Sciatic nerve (tissue), 2 donors: Measurements from ENCODE around the gene LRRIQ3. TPM values are rescaled to one million over a fixed set of nuclear protein-coding genes. Genes with fewer than 3 reads are reported as not detected.
"Not testable (repeated sequence)": the region's sequence is repeated elsewhere in the genome, so short reads cannot be mapped to it uniquely, and the experiment has no call there.

Source experiments
- ATAC-seq: fragments of 200-7000 bp; cut with Tn5 transposase; one replicate; pipeline ENCODE4 v1.9.1; 2020; ENCODE audit warnings: mild to moderate bottlenecking, moderate library complexity
- DNase-seq: peaks from one replicate; pipeline ENCODE4 v3.0.0-alpha.2; 2020; ENCODE audit warnings: low spot score
- intact Hi-C: fragments of 100-400 bp; cut with DNase I; formaldehyde crosslinking; loops from one replicate; pipeline ENCODE4 v1.14.2; 2022
- total RNA-seq: library from RNA; stranded (reverse); fragmentation: NEBNext Ultra II Directional; extraction: Animal tissue kit (Norgen Biotek cat#: 25700); gene quantifications from one replicate; pipeline ENCODE4 v1.2.1, GENCODE V29; 2021
- donor health status: DM: no; HTN: no; CAD: no.
- donor health status: DM: no; HTN: no; CAD: no.

The LRRIQ3 gene, protein sequence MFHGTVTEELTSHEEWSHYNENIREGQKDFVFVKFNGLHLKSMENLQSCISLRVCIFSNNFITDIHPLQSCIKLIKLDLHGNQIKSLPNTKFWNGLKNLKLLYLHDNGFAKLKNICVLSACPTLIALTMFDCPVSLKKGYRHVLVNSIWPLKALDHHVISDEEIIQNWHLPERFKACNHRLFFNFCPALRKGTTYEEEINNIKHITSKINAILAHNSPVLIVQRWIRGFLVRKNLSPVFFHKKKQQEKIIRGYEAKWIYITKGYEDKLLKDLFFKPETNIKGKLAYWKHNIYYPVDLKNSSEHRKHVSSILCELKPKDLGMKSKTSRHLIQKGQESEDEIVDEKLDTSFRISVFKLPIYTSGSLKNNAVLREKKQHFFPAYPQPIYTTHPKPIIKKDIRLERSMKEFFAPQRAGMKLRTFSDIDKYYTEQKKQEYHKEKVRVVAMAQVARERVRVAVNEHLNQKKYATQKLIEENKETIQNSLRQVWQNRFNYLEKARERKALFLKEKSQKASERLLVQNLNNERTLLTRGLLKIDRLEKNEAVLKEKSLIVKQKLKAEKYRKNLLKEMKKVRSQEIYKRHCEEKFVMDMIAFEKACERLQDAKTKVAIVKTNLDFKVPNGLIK
- total RNA-seq = 0.49 TPM

DNA sequence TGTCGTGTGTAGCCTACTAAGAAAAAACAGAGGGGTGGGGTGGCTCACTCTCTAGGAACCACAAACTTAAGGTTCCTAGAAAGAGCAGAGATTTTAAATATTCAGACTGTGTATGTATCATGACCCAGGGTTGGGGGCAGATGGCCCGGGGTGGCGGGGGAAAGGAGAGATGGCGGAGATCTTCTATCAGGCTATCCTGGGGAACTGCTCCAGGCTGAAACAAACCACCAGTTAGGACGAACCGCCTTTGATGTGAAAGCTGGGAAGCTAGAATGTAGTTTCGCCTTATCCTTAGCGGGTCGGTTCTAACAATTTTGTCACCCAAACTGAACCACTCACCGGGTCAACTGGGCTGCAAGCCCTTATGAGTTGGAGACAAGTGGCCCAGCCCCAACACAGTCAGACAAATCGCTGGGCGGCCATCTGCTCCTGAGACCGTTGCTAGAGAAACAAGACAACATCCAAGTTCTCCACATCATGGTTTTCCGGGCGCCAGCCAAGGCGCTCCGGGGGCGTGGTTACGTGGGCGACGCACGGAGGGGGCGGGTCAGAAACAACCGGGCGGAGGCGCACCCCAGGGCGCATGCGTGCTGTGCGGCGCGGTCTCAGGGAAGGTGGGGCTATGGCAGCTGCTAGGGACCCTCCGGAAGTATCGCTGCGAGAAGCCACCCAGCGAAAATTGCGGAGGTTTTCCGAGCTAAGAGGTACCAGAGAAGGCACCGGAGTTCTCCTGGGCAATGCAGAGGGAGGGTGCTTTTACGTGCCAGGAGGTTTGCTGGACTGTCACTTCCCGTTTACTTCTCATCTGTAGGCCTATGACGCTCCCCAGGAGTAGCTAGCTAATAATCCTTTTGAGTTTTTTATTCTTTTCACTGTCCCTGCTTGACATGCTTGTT is at the start of gene LRRIQ3, which contains the start of gene FPGT:
TSS of gene LRRIQ3 (minus strand) at position 520 of the 896 bp plus-strand sequence. CDS start 14,492 bp downstream, outside the sequence.
TSS of gene FPGT (plus strand) at position 586 of the 896 bp plus-strand sequence. CDS start at position 623, 37 bp downstream.
- intact Hi-C loops = no loop called here
- peak; percentile 97 for DNase-seq
- ATAC-seq = peak; percentile 100

DNA sequence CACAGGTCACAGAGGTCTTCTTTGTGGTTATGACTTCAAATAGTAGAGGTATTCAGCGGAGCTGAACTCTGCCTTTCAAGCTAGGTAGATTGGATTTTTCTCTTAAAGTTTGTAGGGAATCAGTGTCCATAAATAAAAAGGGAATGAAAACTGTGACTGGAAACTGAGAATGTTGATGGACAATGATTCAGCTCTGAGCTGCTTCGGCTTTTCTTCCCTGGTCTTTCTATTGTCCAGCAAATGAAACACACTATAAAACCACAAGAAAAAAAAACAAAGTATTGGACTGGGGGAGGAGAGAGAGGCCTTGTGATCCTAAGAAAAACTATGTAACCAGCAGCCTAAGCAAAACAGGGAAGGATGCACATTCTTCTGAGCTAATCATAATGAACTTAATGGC is 48.3 kb upstream of the LRRIQ3 start:
- DNase-seq = no peak
- no peak for ATAC-seq
- intact Hi-C loops = no loop called here

- ATAC-seq (no peak), DNase-seq (no peak)
- intact Hi-C loops = no loop called here
Observed at GRCh38 chr1:74245168-74245772, 47.3 kb upstream of the LRRIQ3 start.

GRCh38 chr1:74237787-74238186 is 39.8 kb upstream of the LRRIQ3 start:
- DNase-seq = no peak
- intact Hi-C loops = no loop called here
- ATAC-seq = no peak

- intact Hi-C loops = no loop called here
- DNase-seq (no peak), ATAC-seq (no peak)
Observed at GRCh38 chr1:74237035-74237434, 39.1 kb upstream of the LRRIQ3 start.

DNA sequence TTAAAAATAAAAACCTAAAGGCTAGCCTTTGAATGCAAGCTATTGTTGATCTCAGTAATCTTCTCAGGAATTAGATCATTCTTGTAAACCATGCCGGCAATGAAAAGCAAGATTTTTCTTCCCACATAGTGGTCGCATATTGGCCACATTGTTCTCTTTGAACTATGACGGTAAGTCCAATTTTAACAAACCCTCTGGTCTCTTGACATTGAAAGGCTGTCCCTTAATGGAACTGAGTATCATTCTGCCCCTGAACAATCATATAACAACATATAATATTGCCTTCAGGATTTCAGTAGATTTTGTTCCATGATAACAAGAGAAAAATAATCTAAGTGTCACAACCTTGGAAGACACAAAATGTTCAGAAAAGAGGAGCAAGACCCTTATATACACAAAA is 38.5 kb upstream of the LRRIQ3 start:
- ATAC-seq (no peak), DNase-seq (no peak)
- intact Hi-C loops = no loop called here

- no peak for DNase-seq
- intact Hi-C loops = no loop called here
- ATAC-seq = no peak
Observed at GRCh38 chr1:74235153-74235552, 37.2 kb upstream of the LRRIQ3 start, which contains the start of gene TNNI3K. Gene TNNI3K, plus strand, starts transcription at chr1:74235387. Its CDS starts 65 bp downstream, at chr1:74235452.

DNA sequence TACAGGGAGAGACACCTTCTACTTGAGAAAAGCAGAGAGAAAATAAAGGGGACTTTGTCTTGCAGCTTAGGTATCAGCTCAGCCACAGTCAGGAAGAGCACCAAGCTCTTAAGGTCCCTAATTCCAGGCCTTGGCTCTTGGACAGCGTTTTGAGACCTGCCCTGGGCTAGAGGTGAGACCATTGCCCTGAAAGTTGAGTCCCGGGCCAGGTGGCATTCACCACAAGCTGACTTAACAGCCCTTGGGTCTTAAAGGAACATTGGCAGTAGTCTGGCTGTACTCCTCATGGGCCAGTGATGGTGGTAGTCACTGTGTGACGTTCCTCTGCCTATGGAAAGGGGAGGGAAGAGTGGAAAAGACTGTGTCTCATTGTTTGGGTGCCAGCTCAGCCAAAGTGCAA is 25.5 kb upstream of the LRRIQ3 start:
- intact Hi-C loops = loop anchor here (1.0 kb wide), 1 partner anchor 18 kb away; no protein-coding TSS in a partner anchor
- ATAC-seq = no peak
- no peak for DNase-seq

DNA sequence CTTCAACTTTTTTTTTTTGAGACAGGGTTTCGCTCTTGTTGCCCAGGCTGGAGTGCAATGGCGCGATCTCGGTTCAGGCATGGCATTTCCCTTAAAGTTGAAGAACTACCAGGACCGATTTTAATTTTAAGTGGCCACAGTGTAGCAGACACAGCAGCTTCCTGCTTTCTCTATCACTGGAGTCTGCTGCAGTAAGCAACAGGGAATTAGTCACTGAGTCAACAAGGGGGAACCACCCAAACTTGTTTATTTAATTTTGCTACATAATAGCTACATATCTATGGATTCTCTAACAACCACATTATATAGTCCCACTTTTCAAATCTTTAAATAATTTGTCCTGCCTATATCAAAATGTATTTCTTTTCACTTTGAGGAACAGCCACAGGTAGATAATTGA is 24.7 kb upstream of the LRRIQ3 start:
- ATAC-seq (no peak), DNase-seq (no peak)
- intact Hi-C loops = loop anchor here (1.0 kb wide), 1 partner anchor 17 kb away; no protein-coding TSS in a partner anchor

- DNase-seq (no peak), ATAC-seq (no peak)
- intact Hi-C loops = no loop called here
Observed at GRCh38 chr1:74215229-74215628, 17.3 kb upstream of the LRRIQ3 start.

DNA sequence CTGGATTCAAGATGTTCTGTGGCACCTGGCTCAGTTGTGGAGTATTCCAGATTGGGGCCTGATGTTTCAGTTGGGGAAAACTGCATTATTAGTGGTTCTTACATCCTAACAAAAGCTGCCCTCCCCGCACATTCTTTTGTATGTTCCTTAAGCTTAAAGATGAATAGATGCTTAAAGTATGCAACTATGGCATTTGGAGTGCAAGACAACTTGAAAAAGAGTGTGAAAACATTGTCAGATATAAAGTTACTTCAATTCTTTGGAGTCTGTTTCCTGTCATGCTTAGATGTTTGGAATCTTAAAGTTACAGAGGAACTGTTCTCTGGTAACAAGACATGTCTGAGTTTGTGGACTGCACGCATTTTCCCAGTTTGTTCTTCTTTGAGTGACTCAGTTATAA is 7.3 kb upstream of the LRRIQ3 start:
- intact Hi-C loops = loop anchor here (1.0 to 10.0 kb wide), 2 partner anchors 18 to 960 kb away; no protein-coding TSS in a partner anchor
- no peak for DNase-seq
- ATAC-seq = no peak

DNA sequence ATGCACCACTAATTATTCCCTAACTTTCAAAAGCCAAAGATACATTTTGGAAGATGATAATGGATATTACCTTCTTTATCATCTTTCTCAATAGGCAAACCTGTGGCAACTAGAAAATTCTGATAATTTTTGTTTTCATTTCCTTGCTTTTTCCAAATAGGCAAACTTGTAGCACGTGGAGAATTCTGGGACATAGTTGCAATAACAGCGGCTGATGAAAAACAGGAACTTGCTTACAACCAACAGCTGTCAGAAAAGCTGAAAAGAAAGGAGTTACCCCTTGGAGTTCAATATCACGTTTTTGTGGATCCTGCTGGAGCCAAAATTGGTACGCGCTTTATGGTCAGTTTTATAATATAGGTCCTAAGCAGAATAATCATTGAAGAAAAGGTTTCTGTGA is 1.5 kb upstream of the LRRIQ3 start:
- intact Hi-C loops = no loop called here

DNA sequence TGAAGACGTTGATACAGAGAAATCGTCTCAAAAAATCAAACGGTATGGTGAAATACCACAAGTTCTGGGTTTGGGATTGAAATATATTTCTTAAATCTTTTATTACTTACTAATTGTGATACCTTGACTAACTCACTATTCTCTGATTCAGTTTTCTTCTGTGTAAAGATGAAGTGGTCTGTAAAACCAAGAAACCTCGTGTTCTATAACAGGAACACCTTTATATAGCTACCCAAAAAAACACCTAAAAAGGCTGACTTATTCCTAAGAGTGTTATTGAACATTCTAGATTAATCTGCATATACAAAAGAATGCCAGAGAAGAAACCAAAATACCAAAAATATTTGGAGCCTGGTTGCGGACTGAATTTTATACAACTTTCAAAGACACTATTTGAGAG is 721 bp downstream of the LRRIQ3 start:
- ATAC-seq (no peak), DNase-seq (no peak)
- intact Hi-C loops = no loop called here

More for the DNA sequence above, 1.5 kb upstream of the LRRIQ3 start:
- ATAC-seq = no peak
- no peak for DNase-seq

DNA sequence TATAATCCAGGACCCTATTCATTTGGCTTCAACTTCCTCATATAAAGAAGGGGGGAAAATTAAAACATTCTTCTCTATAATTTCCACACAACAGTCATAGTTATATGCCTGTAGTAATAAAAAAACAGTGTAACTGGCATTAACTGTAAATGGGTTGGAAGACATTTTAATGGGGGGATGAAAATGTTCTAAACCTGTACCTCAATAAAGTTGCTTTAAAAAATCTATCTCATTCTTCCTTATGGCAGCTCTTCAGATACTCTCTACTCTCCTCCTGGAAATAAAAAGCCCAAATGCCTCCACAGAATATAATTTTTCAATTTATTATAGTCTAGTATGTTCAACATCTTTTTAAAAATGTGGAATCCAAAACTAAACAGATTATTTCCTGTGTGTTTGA is 2.6 kb downstream of the LRRIQ3 start:
- ATAC-seq (no peak), DNase-seq (no peak)
- intact Hi-C loops = no loop called here

DNA sequence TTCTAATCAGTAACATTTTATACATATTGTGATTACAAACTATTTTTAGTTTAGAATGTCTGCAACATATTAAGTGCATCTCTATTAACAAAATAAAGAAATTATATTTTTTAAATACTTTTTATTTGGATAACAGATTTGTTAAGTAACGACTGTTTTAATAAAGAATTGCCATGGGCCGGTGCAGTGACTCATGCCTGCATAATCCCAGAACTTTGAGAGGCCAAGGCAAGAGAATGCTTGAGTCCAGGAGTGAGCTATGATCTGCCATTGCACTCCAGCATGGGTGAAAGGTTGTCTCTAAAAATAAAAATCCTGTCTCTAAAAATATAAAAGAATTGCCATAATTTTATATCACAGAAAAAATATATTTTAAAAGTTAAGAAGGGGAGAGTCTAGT is 4.1 kb downstream of the LRRIQ3 start:
- no peak for DNase-seq
- intact Hi-C loops = no loop called here
- ATAC-seq = no peak

DNA sequence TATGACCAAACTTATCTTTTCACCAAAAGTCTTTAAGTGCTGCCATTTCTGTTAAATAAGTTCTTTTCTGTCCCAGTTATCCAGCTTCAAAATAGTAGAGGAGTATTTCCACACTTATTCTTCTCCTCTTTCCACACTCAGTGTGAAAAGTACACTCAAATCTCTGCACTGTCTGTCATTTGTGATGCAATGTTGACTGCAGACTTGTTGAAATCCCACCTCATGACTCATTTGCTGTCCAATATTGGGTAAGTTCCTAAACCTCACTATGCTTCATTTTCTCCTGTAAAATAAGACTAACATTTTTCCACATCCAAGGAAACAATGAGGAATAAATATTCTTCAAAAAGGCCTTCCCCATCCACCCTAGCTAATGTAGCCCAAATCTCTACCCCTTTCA is 17.5 kb downstream of the LRRIQ3 start:
- intact Hi-C loops = no loop called here
- DNase-seq (no peak), ATAC-seq (no peak)

- DNase-seq, intact Hi-C loops, ATAC-seq: not testable (repeated sequence)
Observed at GRCh38 chr1:74174423-74174822, 23.6 kb downstream of the LRRIQ3 start.

- ATAC-seq = no peak
- no peak for DNase-seq
- intact Hi-C loops = no loop called here
Observed at GRCh38 chr1:74162333-74162732, 35.6 kb downstream of the LRRIQ3 start.

DNA sequence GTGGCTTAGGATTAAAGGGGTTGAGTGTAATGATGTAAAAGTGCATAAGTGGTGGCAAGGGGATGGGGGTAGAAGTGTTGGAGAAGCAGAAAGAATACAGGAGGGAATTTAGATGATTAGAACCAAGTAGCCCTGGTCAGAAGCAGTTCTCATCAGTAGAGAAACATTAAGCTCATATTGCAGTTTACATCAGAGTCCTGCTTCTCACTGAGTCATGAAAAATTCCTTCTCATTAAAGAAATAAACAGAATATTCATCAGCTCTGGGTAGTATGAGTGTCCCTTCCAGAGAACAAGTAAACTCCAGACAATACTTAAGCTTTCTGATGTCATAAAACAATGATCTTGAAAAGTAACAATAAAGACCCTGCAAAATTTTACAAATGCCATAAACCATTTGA is 36.5 kb downstream of the LRRIQ3 start:
- ATAC-seq (no peak), DNase-seq (no peak)
- intact Hi-C loops = no loop called here
